GM19043 (cell line): ENCODE measurements around the gene C11orf16.
"Not testable (repeated sequence)": the region's sequence is repeated elsewhere in the genome, so short reads cannot be mapped to it uniquely, and the experiment has no call there.

Experiments
- ATAC-seq: cut with Tn5 transposase; IDR thresholded peaks from one replicate; pipeline ENCODE4 v1.9.1; 2021; ENCODE audit warnings: low read depth; ENCODE audit not compliant: unreplicated experiment

The C11orf16 gene, protein sequence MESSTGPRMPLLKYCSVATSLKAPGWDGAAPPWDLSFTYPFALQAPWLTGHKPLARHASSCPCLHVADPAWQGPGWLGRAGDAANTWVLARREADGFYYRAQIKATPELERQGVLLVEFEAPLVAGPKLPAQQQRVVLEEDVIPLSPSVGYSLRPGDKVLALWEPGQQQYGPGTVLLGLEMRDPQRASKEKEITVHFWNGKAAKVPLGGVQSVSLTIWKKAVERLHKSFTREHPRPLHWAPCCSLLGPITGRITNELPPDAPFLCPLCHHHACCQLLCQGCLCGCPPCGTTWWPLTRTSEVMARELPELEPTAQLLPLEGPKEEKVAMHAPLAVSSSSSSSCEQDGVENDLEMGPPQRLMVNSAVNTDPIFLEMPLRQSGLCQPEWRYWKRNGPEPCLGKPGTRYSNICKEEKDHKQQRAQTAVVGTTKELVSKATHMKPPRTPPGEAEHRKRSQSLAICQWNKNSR

DNA sequence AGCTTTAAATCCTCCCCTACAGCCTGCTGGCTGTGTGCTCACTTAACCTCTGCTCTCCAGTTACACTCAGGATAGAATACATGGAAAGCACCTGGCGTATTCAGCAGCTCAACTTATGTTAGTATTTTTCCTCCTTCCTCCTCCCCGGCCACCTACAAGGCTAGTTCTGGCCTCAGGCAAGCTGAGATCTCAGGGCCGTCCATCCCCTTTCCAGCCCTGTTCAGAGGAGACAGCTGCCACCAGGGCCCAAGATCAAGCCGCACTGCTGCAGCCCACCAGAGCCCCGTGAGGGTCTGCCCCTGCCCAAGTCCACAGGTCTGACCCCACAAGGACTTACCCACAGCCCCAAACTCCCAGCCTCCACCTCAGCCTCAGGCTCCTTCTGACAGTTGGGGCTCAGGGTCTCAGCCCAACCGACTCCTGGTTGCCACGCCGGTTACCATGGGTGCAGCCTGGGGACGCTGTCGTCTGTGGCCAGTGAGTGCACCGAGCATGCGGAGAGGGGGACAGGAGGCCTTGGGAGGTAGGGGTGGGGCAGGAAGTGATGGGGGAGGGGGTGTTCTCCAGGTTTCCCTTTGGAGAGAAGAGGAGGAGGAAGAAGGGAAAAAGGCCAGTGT is at the start of gene C11orf16:
C11orf16 (minus strand) TSS at position 384 of the 617 bp plus-strand sequence. CDS start 639 bp downstream, outside the sequence.
- ATAC-seq = no peak

DNA sequence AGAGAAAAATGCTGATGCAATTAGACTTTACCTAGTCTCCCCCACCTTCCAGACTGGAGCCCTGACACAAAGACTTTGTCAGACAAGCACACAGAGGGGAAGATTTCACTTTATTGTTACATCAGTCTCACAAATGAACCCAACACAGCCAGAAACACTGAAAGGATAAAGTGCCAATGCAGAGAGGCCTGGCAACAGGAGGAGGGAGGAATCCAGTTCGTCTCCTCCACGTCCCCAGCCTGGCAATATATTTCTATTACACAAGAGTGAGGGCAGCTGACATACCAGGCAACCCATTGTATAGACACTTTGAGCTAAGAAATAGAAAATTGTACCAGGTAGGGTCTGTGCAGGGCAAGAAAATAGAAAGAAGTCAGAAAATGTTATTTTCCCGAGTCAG is 47.7 kb upstream of the C11orf16 start:
- ATAC-seq = no peak

DNA sequence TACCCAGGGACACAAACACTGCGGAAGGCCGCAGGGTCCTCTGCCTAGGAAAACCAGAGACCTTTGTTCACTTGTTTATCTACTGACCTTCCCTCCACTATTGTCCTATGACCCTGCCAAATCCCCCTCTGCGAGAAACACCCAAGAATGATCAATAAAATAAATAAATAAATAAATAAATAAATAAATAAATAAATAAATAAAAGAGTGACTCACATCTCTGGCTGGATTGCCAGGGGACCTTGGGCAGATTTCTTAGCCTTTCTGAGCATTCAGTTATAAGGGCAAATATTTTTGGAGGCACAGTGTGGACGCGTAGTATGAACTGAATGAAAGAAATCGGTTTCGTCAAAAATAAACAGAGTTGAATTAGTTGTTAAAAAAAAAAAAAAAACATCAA is 46.6 kb upstream of the C11orf16 start:
- ATAC-seq = not testable (repeated sequence)

DNA sequence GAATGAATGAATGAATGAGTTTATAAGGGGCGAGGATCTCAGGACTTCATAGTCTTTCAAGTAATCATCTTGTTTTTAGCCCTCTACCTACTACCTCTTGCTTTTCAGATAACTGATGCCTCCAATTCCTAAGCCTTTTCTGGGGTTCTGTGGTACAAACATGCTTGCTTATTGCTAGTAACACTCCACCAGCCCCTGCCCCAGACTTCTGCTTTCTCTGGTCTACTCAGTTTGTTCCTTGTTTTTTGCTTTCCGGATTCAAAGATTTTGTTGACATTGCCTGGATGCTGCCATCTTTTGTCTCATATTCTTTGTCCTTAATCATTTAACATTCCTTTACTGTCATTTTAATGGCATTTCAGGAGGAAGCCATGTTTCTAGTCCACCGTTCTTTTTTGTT is 40.4 kb upstream of the C11orf16 start:
- no peak for ATAC-seq

DNA sequence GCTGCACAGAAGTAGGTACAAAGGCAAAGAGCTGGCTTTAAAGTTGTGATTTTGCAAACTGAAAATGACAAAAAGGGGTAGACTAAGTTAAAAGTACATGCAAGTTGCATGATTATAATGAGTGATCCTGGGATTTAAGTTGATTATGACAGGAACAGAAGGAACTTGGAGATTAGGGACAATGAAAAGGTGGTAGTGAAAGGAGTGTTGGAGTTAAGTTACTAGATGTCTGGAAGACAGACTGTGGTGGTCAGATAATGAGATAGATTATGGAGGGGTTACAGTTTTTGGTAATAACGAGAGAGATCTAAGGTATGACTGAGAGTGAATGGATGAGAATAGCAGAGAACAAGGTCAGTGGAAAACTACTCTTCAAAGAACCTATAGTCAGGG is 39.2 kb upstream of the C11orf16 start:
- no peak for ATAC-seq

DNA sequence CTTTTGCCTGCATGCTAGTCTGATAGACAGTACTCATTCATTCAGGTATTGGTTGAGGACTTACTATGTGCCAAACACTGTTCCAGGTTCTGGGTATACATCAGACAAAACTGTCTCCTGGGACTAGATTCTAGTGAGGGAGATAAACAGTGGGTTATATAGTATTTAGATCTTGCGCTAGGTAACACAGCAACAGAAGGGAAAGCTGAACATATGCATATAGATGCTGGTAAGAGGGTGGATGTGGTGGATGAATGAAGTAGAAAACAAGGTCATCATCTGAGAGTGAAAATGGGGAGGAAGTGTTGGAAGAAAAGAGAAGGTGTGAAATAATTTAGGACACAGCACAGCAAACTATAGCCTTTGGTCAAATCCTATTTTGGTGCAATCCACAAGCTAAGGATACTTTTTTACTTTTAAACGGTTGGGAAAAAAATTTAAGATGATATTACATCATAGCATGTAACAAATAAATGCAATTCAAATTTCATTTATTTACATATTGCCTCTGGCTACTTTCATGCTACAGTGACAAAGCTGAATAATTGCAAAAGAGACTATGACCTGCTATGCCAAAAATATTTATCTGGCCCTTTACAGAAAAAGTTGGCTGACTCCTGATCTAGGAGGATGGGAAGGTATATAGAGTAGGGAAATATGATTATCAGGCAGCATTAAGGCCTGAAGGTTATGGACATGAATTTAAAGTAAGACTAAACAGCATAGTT is 38.6 kb upstream of the C11orf16 start:
- no peak for ATAC-seq

DNA sequence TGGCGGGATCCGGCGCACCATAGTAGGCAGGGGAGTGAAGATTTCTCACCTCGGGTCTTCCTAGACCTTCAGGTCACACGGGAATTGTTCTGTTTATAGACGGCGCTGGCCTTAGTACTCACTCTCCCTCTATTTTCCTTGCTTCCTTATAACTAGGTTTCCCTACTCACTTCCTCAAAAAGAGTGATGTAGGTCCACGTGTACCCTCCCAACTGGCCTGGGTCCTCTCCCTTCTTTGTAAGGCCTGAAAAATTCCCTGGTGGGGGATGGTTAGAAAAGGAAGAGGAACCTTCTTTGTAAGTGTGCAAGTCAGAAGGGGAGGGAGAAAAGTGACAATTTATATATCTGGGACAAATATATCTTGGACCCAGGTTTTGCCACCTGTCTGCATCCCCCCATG is 34.4 kb upstream of the C11orf16 start:
- ATAC-seq = no peak

DNA sequence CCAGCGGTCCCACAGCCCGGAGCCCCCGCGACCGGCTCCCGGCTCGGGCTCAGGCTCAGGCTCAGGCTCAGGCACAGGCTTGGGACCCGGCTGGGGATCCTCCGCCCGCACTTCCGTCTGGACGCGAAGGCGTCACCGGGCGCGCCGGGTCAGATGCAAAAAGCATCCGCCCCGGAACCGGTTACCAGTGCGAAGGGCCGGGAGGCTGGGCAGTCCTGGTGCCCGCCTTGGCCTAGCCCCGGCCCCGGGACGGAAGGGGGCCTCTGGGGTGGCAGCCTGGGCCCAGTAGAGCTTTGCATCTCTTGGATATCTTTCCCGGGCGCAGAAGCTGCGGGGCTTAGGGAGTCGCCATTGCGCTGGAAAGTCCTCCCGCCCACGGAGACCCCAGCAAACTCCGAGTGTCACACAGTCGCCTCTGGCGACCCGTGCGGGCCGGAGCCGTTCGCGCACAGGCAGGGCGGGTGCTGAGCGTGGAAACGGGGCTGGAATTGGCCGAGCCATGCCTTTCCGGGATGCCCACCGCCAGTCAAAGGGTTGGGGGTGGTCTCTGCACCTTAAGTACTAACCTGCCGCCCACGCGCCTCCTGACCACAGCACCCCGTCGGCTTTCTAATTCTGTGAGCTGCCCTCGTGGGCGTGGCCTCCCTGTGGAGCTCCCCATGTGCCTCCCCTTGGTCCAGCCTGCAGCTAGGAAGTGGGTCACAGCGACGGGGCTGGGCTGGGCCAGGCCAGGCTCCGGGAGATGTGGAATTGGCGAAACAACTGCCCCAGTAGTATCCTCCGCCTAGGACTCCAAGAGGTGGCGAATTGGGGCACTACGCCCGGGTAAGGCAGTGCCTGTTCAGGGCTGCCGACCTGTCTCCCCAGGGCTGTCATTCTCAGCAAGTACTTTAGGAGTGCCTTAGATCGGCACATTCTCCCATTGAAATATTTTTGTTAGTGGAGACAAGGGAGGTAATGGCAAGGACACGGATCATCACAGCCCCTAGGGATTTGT is 31.9 kb upstream of the C11orf16 start, which contains the start of gene TMEM9B:
TMEM9B (minus strand) TSS at position 119 of the 997 bp plus-strand sequence. CDS start 129 bp downstream, outside the sequence.
- ATAC-seq = peak; percentile 76

DNA sequence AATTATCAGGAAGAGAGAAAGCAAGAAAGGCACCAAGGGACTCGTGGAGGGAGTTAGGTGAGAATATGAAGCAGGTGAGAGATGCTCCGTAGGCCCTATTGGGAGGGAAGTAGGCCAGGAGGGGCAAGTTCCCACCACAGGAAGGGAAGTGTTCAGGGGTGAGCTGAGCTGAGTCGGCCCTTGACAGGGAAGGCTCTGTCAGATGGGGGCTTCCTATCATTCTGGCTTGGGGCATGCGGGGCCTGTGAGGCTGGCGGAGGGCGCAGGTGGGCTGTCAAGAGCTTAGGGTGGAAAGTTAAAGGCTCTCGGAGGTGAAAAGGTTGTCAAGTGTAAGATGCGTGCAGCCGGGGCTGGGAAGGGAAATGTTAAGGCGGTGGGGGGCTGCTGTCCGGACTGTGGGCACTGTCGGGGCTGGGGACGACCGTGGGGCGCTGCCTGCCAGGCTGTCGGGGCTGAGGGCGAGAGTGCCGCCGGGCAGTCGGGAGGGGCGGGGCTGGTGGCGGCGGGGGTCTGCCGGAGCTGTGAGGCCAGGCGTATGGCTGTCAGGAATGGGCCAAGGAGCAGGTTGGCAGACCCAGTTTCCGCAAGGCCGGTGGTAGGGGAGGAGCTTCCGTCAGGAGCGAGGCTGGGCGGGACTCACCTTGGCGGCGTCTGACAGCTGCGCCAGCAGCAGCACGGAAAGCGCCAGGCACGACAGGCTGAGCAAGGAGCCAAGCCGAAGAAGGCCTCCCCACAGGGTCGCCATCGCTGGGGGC is 31.0 kb upstream of the C11orf16 start:
- peak; percentile 59 for ATAC-seq

DNA sequence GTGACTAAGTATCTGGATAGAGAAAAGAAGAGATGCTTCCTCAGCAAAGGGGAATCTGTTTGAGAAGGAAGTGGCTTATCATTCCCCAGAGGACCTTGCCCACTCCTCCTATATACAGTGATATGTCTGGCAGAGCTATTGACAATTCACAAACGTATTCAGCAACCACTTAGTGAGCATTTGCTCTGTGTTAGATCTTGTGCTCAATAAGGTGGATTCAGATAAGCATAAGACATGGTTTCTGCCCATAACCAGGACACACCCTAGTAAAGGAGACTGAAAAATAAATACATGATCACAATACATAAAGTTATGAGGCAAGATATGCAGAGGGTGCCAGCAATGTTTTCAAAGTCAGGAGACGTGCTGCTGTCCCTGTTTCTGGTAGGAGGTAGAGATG is 30.1 kb upstream of the C11orf16 start:
- ATAC-seq = no peak

DNA sequence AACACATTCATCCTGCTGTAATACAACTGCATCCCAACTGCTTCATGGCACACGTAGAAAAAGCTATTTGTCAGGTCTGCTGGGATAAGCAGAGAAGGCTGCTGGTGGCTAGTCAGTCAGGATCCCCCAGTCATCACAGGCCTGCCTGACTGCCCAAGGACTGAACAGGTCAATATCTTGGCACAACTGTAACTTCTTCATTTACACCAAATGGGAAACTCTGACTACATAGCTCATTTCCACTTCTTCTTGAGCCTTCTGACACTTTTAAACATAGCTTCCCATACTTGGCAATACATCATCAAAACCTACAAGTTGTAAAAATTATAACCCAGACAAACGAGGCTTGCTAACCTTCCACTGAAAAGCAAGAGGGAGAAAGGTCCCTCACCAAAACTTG is 28.7 kb upstream of the C11orf16 start:
- no peak for ATAC-seq

DNA sequence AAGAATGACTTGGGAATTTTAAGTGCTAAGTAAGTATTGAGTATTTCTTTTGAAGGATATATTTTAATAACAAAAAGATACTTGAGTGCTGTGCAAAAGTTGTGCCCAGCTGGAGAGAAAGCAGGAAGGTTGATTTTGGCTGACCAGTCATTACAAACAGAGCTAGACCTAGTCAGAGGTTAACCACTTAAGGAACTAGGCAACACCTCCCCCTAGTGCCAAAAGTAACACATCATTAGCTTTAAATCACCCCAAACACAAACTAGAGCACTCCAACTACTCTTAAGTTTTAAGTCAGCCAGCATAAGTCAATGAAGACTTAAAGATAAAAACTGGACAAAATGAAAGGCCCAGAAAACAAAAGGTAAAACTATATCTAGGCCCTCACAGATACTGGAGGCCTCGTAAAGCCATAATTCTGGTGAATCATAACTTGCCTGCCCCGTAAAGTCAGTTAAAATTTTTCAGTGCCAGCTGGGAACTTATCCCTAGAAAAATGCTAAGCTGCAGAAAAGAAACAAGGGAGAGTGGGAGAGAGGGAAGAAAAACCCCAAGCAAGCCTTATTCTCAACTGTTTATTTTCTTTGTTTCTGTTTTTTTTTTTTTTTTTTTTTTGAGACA is 26.9 kb upstream of the C11orf16 start:
- peak; percentile 35 for ATAC-seq

DNA sequence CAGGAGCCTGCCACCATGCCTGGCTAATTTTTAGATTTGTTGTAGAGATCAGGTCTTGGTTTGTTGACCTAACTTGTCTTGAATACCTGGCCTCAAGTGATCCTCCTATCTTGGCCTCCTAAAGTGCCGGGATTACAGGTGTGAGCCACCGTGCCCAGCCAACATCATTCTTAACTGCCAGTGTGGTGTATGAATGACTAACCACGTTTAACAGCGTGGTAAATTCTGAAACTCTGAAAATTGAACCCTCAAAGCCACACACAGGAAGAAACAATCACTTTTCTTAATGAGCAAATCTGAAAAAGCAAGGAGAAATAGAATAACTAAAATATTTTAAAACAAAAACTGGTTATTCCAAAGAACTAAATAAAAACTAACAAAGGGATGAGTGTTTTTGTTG is 24.1 kb upstream of the C11orf16 start:
- no peak for ATAC-seq

DNA sequence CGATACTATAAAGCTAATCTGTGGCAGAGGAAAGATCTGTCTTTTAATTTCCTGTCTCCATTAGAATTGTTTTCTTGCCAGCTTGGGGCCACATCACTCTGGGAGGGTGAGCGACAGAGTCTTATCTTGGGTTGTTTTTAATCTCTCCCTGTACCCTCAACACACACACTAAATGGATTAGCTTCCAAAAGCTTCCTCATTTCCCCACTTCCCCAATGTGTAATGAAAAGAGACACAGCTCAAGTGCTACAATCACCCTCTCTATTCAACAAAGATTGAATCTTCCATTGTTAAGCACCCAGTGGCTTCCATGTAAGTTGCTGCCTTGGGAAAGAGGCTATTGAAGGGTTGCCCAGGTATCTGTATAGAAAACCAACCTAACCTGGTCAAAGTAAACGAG is 16.1 kb upstream of the C11orf16 start:
- no peak for ATAC-seq

DNA sequence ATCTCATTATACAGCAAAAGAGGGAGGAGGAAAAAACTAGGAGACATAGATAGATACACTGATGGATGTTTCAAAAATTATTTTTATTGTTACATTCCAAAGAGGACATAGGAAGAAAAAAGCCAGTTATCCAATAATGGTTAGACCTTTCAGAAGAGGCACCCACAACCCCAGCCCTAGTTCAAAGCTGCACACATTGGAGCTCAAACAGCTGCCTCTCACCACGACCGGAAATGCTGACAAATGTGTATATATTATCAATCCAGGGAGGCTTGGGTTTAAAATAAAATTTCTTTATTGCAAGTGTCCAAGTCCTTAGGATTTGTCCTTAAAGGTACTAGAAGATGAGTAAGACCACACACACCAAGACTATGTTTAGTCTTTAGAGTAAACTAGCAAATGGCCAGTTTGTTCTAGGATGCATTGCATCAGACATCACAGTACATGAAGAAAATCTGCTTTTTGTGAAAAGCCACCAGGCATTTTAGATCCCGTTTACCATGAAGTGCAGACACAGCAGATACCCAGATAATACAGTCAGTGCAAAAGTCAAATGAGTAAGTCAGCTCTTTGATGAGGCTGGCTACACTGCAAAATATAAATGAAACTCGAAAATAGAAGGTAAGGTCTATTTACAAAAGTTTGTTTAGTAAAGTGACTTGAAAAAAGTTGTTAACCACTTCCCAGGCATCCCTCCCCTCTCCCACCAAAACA is 14.6 kb upstream of the C11orf16 start:
- no peak for ATAC-seq

DNA sequence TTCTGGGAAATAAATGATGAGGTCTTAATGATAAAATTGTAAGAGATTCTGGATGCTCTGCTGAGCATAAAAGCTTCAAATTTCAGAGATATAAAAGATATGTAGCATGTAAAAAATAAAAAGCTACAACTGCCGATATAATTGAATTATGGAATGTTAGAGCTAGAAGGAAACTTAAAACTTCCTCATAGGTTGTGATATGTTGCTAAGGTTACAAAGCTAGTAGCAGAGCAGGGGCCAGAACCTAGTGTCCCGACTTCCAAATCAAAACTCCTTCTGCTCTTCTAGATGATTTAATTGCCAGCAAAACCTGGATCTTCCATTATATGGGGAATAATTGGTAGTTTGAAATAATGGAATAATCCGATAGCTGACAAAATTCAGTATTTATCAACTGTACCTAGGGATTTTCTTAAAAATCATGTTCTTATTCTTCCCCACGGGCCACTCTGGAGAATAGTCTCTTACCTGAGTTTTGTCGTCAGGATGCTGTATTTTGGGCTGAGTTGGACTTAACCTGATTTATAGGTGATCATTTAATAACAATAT is 9.8 kb upstream of the C11orf16 start, which contains the start of gene ASCL3:
ASCL3 (minus strand) TSS at position 499 of the 549 bp plus-strand sequence. CDS start 4,855 bp downstream, outside the sequence.
- no peak for ATAC-seq

DNA sequence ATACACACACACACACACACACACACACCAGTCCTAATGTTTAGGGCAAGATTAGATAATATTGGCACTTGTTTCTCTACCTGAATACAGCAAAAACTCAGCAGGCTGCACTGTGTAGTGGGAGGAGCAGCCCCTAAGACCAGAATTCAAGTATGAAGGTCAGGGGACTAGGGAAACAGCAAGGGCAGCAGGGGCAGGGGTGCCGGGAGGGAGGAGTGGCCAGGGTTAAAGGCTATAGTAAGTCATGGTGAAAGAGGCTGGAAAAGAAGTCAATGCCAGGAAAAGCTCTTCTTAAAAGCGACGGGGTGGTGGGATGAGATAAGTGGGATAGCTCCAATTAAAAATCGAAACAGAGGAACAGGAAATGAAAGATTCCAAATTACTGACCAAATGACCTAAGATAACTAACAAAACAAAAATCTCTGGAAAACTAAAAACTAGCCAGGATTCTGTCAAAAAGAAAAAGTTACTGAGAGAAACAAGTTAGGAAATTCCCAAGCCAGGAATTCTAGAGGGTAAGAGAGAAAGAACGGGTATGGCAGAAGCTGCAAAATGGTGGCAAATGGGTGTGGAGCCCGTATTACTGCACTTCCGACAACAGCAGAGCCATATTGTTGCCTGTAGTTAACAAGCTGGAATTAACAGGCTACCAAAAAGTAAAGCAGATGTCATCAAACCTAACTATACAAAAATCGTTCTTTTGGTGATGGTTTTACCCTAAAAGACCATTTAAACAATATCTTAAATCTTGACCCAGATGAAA is 8.8 kb upstream of the C11orf16 start:
- ATAC-seq = no peak
